Neural cell (in vitro differentiated cells): Measurements from ENCODE around the gene ATPAF1. TPM values are rescaled to one million over a fixed set of nuclear protein-coding genes. Genes with fewer than 3 reads are reported as not detected.

Experiments used
- H2AFZ ChIP-seq: fragments of 200-600, 300-800 bp; sonication (generic), shearing (Covaris generic); 2 replicates; pipeline ENCODE4 v1.6.0; 2014; ENCODE audit warnings: low read depth, mild to moderate bottlenecking, antibody characterized with exemption, low read length, moderate library complexity
- H3F3A ChIP-seq: fragments of 200-600 bp; shearing (Covaris generic); 2 replicates; pipeline ENCODE4 v1.6.1; 2016; ENCODE audit warnings: mild to moderate bottlenecking, moderate library complexity, mixed read lengths, antibody characterized with exemption, low read length; ENCODE audit not compliant: insufficient read depth, poor library complexity, severe bottlenecking
- H3K27ac ChIP-seq: fragments of 200-600, 300-800 bp; sonication (generic), shearing (Covaris generic); 2 replicates; pipeline ENCODE4 v1.5.1; 2014; ENCODE audit warnings: mild to moderate bottlenecking, low read length, moderate library complexity
- H3K27me3 ChIP-seq: fragments of 300-800, 200-600 bp; sonication (generic), shearing (Covaris generic); 2 replicates; pipeline ENCODE4 v1.6.0; 2014; ENCODE audit warnings: mild to moderate bottlenecking, low read depth, low read length, moderate library complexity; ENCODE audit not compliant: insufficient read depth
- H3K36me3 ChIP-seq: fragments of 300-800, 200-600 bp; sonication (generic), shearing (Covaris generic); 2 replicates; pipeline ENCODE4 v1.5.1; 2014; ENCODE audit warnings: mild to moderate bottlenecking, antibody characterized with exemption, low read length, moderate library complexity; ENCODE audit not compliant: insufficient read depth
- H3K4me2 ChIP-seq: fragments of 300-800, 200-600 bp; sonication (generic), shearing (Covaris generic); 2 replicates; pipeline ENCODE4 v1.6.0; 2014; ENCODE audit warnings: mild to moderate bottlenecking, low read length
- H3K4me3 ChIP-seq: fragments of 300-800, 200-600 bp; sonication (generic), shearing (Covaris generic); 2 replicates; pipeline ENCODE4 v1.5.1; 2014; ENCODE audit warnings: mild to moderate bottlenecking, low read length, moderate library complexity
- H3K79me2 ChIP-seq: fragments of 200-600 bp; shearing (Covaris generic); replicated peaks from 2 replicates; pipeline ENCODE4 v1.6.0; 2014; ENCODE audit warnings: mild to moderate bottlenecking, low read length, moderate library complexity; ENCODE audit not compliant: insufficient read depth
- H3K9ac ChIP-seq: fragments of 300-800, 200-600 bp; sonication (generic), shearing (Covaris generic); 2 replicates; pipeline ENCODE4 v1.6.1; 2016; ENCODE audit warnings: mild to moderate bottlenecking, low read length, mixed read lengths
- H3K9me2 ChIP-seq: fragments of 200-600 bp; shearing (Covaris generic); 2 replicates; pipeline ENCODE4 v1.6.1; 2016; ENCODE audit warnings: mild to moderate bottlenecking, low read length, mixed read lengths; ENCODE audit not compliant: insufficient read depth
- H3K9me3 ChIP-seq: fragments of 200-600, 300-800 bp; sonication (generic), shearing (Covaris generic); 2 replicates; pipeline ENCODE4 v1.6.1; 2016; ENCODE audit warnings: mild to moderate bottlenecking, mixed run types, low read length, moderate library complexity, mixed read lengths
- H4K20me1 ChIP-seq: fragments of 200-600 bp; shearing (Covaris generic); 2 replicates; pipeline ENCODE4 v1.6.1; 2016; ENCODE audit warnings: mild to moderate bottlenecking, mixed run types; ENCODE audit not compliant: insufficient read depth
- EP300 ChIP-seq: fragments of 450-650 bp; conservative IDR thresholded peaks from 2 replicates; pipeline ENCODE4 v1.6.1; 2014; ENCODE audit warnings: antibody characterized with exemption, mild to moderate bottlenecking, moderate library complexity; ENCODE audit not compliant: poor library complexity, severe bottlenecking
- EZH2 ChIP-seq: fragments of 200-600, 300-800 bp; shearing (Covaris generic), sonication (generic); IDR thresholded peaks from 2 replicates; pipeline ENCODE4 v1.6.1; 2014; ENCODE audit warnings: antibody characterized with exemption, low read length, borderline replicate concordance, mild to moderate bottlenecking; ENCODE audit not compliant: insufficient read depth, poor library complexity, severe bottlenecking
- MXI1 ChIP-seq: fragments of 450-650 bp; conservative IDR thresholded peaks from 2 replicates; pipeline ENCODE4 v1.6.1; 2014; ENCODE audit warnings: antibody characterized with exemption, mild to moderate bottlenecking; ENCODE audit not compliant: poor library complexity, severe bottlenecking
- POLR2AphosphoS5 ChIP-seq: IDR thresholded peaks from 2 replicates; pipeline ENCODE4 v1.6.1; 2012
- RAD21 ChIP-seq: fragments of 450-650 bp; conservative IDR thresholded peaks from 2 replicates; pipeline ENCODE4 v1.6.1; 2014; ENCODE audit warnings: antibody characterized with exemption, mild to moderate bottlenecking, moderate library complexity
- SMC3 ChIP-seq: fragments of 450-650 bp; conservative IDR thresholded peaks from 2 replicates; pipeline ENCODE4 v1.6.1; 2014; ENCODE audit warnings: antibody characterized with exemption, mild to moderate bottlenecking, moderate library complexity; ENCODE audit not compliant: poor library complexity
- TAF1 ChIP-seq: IDR thresholded peaks from 2 replicates; pipeline ENCODE4 v1.6.1; 2012; ENCODE audit warnings: low read depth
- polyA plus RNA-seq: library from polyadenylated mRNA; depleted of rRNA; stranded (reverse); fragments of >200 nt; gene quantifications from 2 replicates; pipeline ENCODE4 v1.2.3, GENCODE V29; 2014
- TF ChIP-seq, protein P1 (sequence below): IDR thresholded peaks from 2 replicates; pipeline ENCODE4 v1.6.1; 2012; ENCODE audit warnings: borderline replicate concordance
- TF ChIP-seq, protein P2 (sequence below): fragments of 450-650 bp; IDR thresholded peaks from 2 replicates; pipeline ENCODE4 v1.5.1; 2014; ENCODE audit warnings: antibody characterized with exemption, mild to moderate bottlenecking, moderate library complexity; ENCODE audit not compliant: poor library complexity, severe bottlenecking

ATPAF1 gene
- polyA plus RNA-seq, 1 donor from 2014 or later: 80.7 TPM

DNA sequence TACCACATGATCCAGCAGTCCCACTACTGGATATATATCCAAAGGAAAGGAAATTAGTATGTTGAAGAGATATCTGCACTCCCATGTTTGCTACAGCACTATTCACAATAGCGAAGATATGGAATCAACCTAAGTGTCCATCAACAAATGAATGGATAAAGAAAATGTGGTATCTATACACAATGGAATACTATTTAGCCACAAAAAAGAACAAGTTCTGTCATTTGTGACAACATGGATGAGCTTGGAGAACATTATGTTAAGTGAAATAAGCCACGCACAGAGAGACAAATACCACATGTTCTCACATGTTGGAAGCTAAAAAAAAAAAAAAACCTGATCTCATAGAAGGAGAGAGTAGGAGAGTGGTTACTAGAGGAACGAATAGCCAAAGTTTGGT lies 17.7 kb downstream of the ATPAF1 start:
- no peaks in the 10 kb centered on the region for H4K20me1 ChIP-seq
- H3K9me2 ChIP-seq: no peaks in the 10 kb centered on the region
- H3K27ac ChIP-seq: no peak overlapping the region
- no peak overlapping the region for H3K4me2 ChIP-seq
- H2AFZ ChIP-seq: no peak overlapping the region
- H3K36me3 ChIP-seq: peaks cover 19% of the 10 kb centered on the region
- TF ChIP-seq SMC3 (no peak), RAD21 (no peak), EP300 (no peak), POLR2AphosphoS5 (no peak), EZH2 (no peak), TAF1 (no peak), MXI1 (no peak)
- TF ChIP-seq, protein P1, sequence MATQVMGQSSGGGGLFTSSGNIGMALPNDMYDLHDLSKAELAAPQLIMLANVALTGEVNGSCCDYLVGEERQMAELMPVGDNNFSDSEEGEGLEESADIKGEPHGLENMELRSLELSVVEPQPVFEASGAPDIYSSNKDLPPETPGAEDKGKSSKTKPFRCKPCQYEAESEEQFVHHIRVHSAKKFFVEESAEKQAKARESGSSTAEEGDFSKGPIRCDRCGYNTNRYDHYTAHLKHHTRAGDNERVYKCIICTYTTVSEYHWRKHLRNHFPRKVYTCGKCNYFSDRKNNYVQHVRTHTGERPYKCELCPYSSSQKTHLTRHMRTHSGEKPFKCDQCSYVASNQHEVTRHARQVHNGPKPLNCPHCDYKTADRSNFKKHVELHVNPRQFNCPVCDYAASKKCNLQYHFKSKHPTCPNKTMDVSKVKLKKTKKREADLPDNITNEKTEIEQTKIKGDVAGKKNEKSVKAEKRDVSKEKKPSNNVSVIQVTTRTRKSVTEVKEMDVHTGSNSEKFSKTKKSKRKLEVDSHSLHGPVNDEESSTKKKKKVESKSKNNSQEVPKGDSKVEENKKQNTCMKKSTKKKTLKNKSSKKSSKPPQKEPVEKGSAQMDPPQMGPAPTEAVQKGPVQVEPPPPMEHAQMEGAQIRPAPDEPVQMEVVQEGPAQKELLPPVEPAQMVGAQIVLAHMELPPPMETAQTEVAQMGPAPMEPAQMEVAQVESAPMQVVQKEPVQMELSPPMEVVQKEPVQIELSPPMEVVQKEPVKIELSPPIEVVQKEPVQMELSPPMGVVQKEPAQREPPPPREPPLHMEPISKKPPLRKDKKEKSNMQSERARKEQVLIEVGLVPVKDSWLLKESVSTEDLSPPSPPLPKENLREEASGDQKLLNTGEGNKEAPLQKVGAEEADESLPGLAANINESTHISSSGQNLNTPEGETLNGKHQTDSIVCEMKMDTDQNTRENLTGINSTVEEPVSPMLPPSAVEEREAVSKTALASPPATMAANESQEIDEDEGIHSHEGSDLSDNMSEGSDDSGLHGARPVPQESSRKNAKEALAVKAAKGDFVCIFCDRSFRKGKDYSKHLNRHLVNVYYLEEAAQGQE: no peak
- TF ChIP-seq, protein P2, sequence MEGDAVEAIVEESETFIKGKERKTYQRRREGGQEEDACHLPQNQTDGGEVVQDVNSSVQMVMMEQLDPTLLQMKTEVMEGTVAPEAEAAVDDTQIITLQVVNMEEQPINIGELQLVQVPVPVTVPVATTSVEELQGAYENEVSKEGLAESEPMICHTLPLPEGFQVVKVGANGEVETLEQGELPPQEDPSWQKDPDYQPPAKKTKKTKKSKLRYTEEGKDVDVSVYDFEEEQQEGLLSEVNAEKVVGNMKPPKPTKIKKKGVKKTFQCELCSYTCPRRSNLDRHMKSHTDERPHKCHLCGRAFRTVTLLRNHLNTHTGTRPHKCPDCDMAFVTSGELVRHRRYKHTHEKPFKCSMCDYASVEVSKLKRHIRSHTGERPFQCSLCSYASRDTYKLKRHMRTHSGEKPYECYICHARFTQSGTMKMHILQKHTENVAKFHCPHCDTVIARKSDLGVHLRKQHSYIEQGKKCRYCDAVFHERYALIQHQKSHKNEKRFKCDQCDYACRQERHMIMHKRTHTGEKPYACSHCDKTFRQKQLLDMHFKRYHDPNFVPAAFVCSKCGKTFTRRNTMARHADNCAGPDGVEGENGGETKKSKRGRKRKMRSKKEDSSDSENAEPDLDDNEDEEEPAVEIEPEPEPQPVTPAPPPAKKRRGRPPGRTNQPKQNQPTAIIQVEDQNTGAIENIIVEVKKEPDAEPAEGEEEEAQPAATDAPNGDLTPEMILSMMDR: no peak
- H3K4me3 ChIP-seq: no peak overlapping the region
- H3K27me3 ChIP-seq: no peaks in the 10 kb centered on the region
- H3K79me2 ChIP-seq: no peaks in the 10 kb centered on the region
- H3K9me3 ChIP-seq: peaks cover 6% of the 10 kb centered on the region
- H3K9ac ChIP-seq: no peak overlapping the region
- H3F3A ChIP-seq: no peaks in the 10 kb centered on the region

GRCh38 chr1:46649764-46650163 lies 18.4 kb downstream of the ATPAF1 start:
- H3K36me3 ChIP-seq: peaks cover 19% of the 10 kb centered on the region

More at GRCh38 chr1:46649764-46650163, 18.4 kb downstream of the ATPAF1 start:
- Histone ChIP-seq H2AFZ (no peak overlapping the region), H3K79me2 (no peaks in the 10 kb centered on the region), H3K9ac (no peak overlapping the region), H3K4me3 (no peak overlapping the region), H3F3A (no peaks in the 10 kb centered on the region), H3K9me2 (no peaks in the 10 kb centered on the region), H3K9me3 (peaks cover 6% of the 10 kb centered on the region), H3K27ac (no peak overlapping the region), H3K27me3 (no peaks in the 10 kb centered on the region), H3K4me2 (no peak overlapping the region), H4K20me1 (no peaks in the 10 kb centered on the region)
- TF ChIP-seq SMC3: no peak
- no peak for TF ChIP-seq MXI1
- no peak for TF ChIP-seq POLR2AphosphoS5
- TF ChIP-seq EP300: no peak
- TF ChIP-seq TAF1: no peak
- TF ChIP-seq EZH2: no peak
- TF ChIP-seq RAD21: no peak
- TF ChIP-seq, protein P1: no peak
- TF ChIP-seq, protein P2: no peak
